Endothelial cell of umbilical vein (primary cell): Measurements from ENCODE around the gene ELANE. TPM values are rescaled to one million over a fixed set of nuclear protein-coding genes. Genes with fewer than 3 reads are reported as not detected.

ENCODE experiments used
- BruUV-seq: library from RNA; stranded (reverse); fragments of 400-500 nt; replicated peaks from 2 replicates; lab custom pipeline; 2021; lab: Mats Ljungman, UMichigan
- CTCF ChIA-PET: fragments of 300-600, 350-600 bp; sonication (Branson Sonifier 250); formaldehyde crosslinking; loops from one replicate; lab custom pipeline; 2021; ENCODE audit warnings: antibody characterized with exemption, inconsistent platforms; lab: Charles Lee
- POLR2A ChIA-PET: fragments of 300-600, 350-600 bp; sonication (Branson Sonifier 250); formaldehyde crosslinking; loops from one replicate; lab custom pipeline; 2021; ENCODE audit warnings: antibody characterized with exemption, inconsistent platforms; lab: Charles Lee
- DNase-seq: peaks from one replicate; pipeline ENCODE4 v3.0.0-alpha.2; 2011; ENCODE audit warnings: low read depth, low spot score
- FAIRE-seq: peaks from 2 replicates; lab custom pipeline; 2011; peaks lifted over from hg19 to GRCh38; lab: Jason Lieb, UNC
- H2AFZ ChIP-seq: 2 replicates; pipeline ENCODE4 v1.6.0; 2012; ENCODE audit warnings: low read depth, low read length, control low read depth, inconsistent platforms
- H3K27ac ChIP-seq: 2 replicates; pipeline ENCODE4 v1.5.1; 2011; ENCODE audit warnings: low read depth, mild to moderate bottlenecking, control low read depth, low read length, moderate library complexity; ENCODE audit not compliant: insufficient read depth
- H3K27me3 ChIP-seq, 2 experiments: 2 replicates each; pipeline versions ENCODE4 v1.6.0 to v1.6.1; 2011; ENCODE audit warnings: low read length in 2 of 2, mixed read lengths in 1 of 2; ENCODE audit not compliant: control insufficient read depth in 2 of 2, insufficient read depth in 2 of 2
- H3K36me3 ChIP-seq, 2 experiments: 2 replicates in 1 of 2; 3 replicates in 1 of 2; pipeline ENCODE4 v1.5.1; 2011; ENCODE audit warnings: low read length in 2 of 2, mild to moderate bottlenecking in 1 of 2, moderate library complexity in 1 of 2; ENCODE audit not compliant: control insufficient read depth in 2 of 2, insufficient read depth in 2 of 2; ENCODE audit errors: extremely low read depth in 1 of 2
- H3K4me1 ChIP-seq: 3 replicates; pipeline ENCODE4 v1.5.1; 2011; ENCODE audit warnings: mild to moderate bottlenecking, low read length; ENCODE audit not compliant: control insufficient read depth, insufficient read depth; ENCODE audit errors: extremely low read depth
- H3K4me2 ChIP-seq: 2 replicates; pipeline ENCODE4 v1.6.1; 2011; ENCODE audit warnings: low read length, control low read depth, mixed read lengths; ENCODE audit not compliant: insufficient read depth
- H3K4me3 ChIP-seq, 3 experiments: fragments of 200-600 bp in 1 of 3; sonication (generic), shearing (Covaris generic) in 1 of 3; replicated peaks in 1 of 3; 2 replicates each; pipeline ENCODE4 v1.5.1; 2011 to 2016; ENCODE audit warnings: control low read depth in 3 of 3, low read length in 3 of 3, mild to moderate bottlenecking in 2 of 3, inconsistent platforms in 1 of 3, low read depth in 1 of 3, moderate library complexity in 1 of 3; ENCODE audit not compliant: insufficient read depth in 1 of 3
- H3K79me2 ChIP-seq: 2 replicates; pipeline ENCODE4 v1.6.0; 2012; ENCODE audit warnings: low read length, inconsistent platforms; ENCODE audit not compliant: control insufficient read depth, insufficient read depth
- H3K9ac ChIP-seq: replicated peaks from 2 replicates; pipeline ENCODE3; 2011; ENCODE audit warnings: low read length, control low read depth; ENCODE audit not compliant: insufficient read depth; ENCODE audit errors: extremely low read depth
- H3K9me1 ChIP-seq: replicated peaks from 3 replicates; pipeline ENCODE4 v1.6.0; 2011; ENCODE audit warnings: mild to moderate bottlenecking, low read length; ENCODE audit not compliant: control insufficient read depth, insufficient read depth; ENCODE audit errors: extremely low read depth
- H3K9me3 ChIP-seq: replicated peaks from 2 replicates; pipeline ENCODE4 v1.5.1; 2012; ENCODE audit warnings: low read length, inconsistent platforms; ENCODE audit not compliant: control insufficient read depth, insufficient read depth
- H4K20me1 ChIP-seq: replicated peaks from 2 replicates; pipeline ENCODE3; 2011; ENCODE audit warnings: mild to moderate bottlenecking, low read length; ENCODE audit not compliant: control insufficient read depth, insufficient read depth; ENCODE audit errors: extremely low read depth
- EZH2 ChIP-seq: IDR thresholded peaks from 2 replicates; pipeline ENCODE4 v1.6.1; 2012; ENCODE audit warnings: borderline replicate concordance, low read depth, mild to moderate bottlenecking, moderate library complexity, low read length, inconsistent platforms; ENCODE audit not compliant: severe bottlenecking
- FOS ChIP-seq: IDR thresholded peaks from 2 replicates; pipeline ENCODE4 v1.6.1; 2011; ENCODE audit warnings: mild to moderate bottlenecking, low read length, moderate library complexity, borderline replicate concordance; ENCODE audit not compliant: insufficient read depth
- GATA2 ChIP-seq: IDR thresholded peaks from 2 replicates; pipeline ENCODE4 v1.7.0; 2011; ENCODE audit warnings: low read depth, mild to moderate bottlenecking, moderate library complexity, mixed read lengths, low read length; ENCODE audit not compliant: insufficient read length, insufficient read depth
- JUN ChIP-seq: IDR thresholded peaks from 2 replicates; pipeline ENCODE4 v1.6.1; 2011; ENCODE audit warnings: borderline replicate concordance, low read depth; ENCODE audit not compliant: insufficient read length, insufficient read depth
- MYC ChIP-seq: IDR thresholded peaks from one replicate; pipeline ENCODE4 v1.6.1; 2011; ENCODE audit warnings: mild to moderate bottlenecking, low read depth, low read length
- POLR2A ChIP-seq: IDR thresholded peaks from 2 replicates; pipeline ENCODE4 v1.6.1; 2012; ENCODE audit warnings: low read depth, mild to moderate bottlenecking, control low read depth, low read length
- POLR2AphosphoS5 ChIP-seq: IDR thresholded peaks from 2 replicates; pipeline ENCODE4 v1.6.1; 2012; ENCODE audit warnings: low read depth, mild to moderate bottlenecking, control low read depth, low read length, moderate library complexity; ENCODE audit not compliant: insufficient read depth
- dilution Hi-C: fragments of 300-500 bp; cut with MboI; formaldehyde crosslinking; loops from one replicate; pipeline ENCODE4 v1.15.0; 2019; ENCODE audit warnings: low sequenced_read_pairs; ENCODE audit not compliant: extremely low pct_ligation_motif_present
- intact Hi-C: fragments of 100-400 bp; cut with micrococcal nuclease; formaldehyde crosslinking; loops from one replicate; pipeline ENCODE4 v1.10.0; 2022
- polyA plus RNA-seq, 4 experiments: library from polyadenylated mRNA; depleted of rRNA in 3 of 4; stranded (reverse) in 3 of 4; unstranded in 1 of 4; fragments of >200 nt; gene quantifications; 2 replicates each; pipeline versions ENCODE4 v1.2.1 to v1.2.3, GENCODE V29; 2011 to 2012; ENCODE audit warnings: missing spikeins in 1 of 4
- total RNA-seq: library from RNA; stranded (reverse); gene quantifications from 2 replicates; pipeline ENCODE4 v1.2.3, GENCODE V29; 2021
- TF ChIP-seq, protein P1 (sequence below): IDR thresholded peaks from 2 replicates; pipeline ENCODE4 v1.6.1; 2011; ENCODE audit not compliant: insufficient read depth, insufficient read length
- TF ChIP-seq, protein P2 (sequence below), 2 donors: IDR thresholded peaks; 1 replicate in 1 of 2; 2 replicates in 1 of 2; pipeline ENCODE4 v1.5.1; 2011; ENCODE audit warnings: low read length in 2 of 2, mild to moderate bottlenecking in 2 of 2, moderate library complexity in 2 of 2, control low read depth in 1 of 2, inconsistent platforms in 1 of 2, low read depth in 1 of 2; ENCODE audit not compliant: insufficient read depth in 1 of 2; ENCODE audit errors: extremely low read depth in 1 of 2

The ELANE gene
- total and polyA plus RNA-seq, 2 donors (not counting 3 experiments of a cell fraction or from before 2014, with no cell fraction given): not detected

DNA sequence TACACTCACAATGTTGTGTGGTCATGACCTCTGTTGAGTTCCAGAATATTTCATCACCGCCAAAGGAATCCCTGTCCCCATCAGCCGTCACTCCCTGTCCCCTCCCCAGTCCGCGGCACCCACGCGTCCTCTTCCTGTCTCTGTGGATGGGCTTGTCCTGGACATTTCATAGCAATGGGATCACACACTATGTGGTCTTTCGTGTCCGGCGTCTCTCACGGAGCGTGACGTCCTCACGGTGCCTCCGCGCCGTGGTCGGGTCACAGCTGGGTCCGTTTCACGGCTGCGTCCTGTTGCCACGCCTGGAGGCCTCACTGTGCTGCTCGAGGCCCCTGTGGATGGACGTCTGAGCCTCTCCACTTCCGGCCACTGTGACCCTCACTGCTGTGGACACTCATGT lies 17.9 kb upstream of the ELANE start:
- FAIRE-seq (no peak), DNase-seq (no peak)
- dilution Hi-C loops (no loop called here), intact Hi-C loops (no loop called here)
- BruUV-seq: no TSS peak
- H3K27me3 ChIP-seq: no peaks in the 10 kb centered on the region
- no peaks in the 10 kb centered on the region for H4K20me1 ChIP-seq
- no peak overlapping the region for H3K9ac ChIP-seq
- H3K4me3 ChIP-seq: no peak overlapping the region
- no peak overlapping the region for H3K27ac ChIP-seq
- TF ChIP-seq, protein P1, sequence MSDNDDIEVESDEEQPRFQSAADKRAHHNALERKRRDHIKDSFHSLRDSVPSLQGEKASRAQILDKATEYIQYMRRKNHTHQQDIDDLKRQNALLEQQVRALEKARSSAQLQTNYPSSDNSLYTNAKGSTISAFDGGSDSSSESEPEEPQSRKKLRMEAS: no peak
- no peak for TF ChIP-seq POLR2A
- no peak for TF ChIP-seq FOS
- TF ChIP-seq, protein P2, sequence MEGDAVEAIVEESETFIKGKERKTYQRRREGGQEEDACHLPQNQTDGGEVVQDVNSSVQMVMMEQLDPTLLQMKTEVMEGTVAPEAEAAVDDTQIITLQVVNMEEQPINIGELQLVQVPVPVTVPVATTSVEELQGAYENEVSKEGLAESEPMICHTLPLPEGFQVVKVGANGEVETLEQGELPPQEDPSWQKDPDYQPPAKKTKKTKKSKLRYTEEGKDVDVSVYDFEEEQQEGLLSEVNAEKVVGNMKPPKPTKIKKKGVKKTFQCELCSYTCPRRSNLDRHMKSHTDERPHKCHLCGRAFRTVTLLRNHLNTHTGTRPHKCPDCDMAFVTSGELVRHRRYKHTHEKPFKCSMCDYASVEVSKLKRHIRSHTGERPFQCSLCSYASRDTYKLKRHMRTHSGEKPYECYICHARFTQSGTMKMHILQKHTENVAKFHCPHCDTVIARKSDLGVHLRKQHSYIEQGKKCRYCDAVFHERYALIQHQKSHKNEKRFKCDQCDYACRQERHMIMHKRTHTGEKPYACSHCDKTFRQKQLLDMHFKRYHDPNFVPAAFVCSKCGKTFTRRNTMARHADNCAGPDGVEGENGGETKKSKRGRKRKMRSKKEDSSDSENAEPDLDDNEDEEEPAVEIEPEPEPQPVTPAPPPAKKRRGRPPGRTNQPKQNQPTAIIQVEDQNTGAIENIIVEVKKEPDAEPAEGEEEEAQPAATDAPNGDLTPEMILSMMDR (IDR thresholded peaks at IDR 0.05; ENCODE audit: extremely low read depth in 1 of 2, insufficient read depth in 1 of 2, low read depth in 1 of 2, low read length in 2 of 2): no peak
- TF ChIP-seq EZH2: no peak
- TF ChIP-seq GATA2: no peak
- no peak for TF ChIP-seq JUN
- no peak for TF ChIP-seq MYC
- no peak for TF ChIP-seq POLR2AphosphoS5
- no peak overlapping the region for H2AFZ ChIP-seq
- ChIA-PET POLR2A (no interaction called here), CTCF (interaction anchor here (0.7 kb wide), 1 partner anchor 128 kb away, joined by 3 read pairs; no protein-coding TSS in a partner anchor)
- no peaks in the 10 kb centered on the region for H3K79me2 ChIP-seq
- no peaks in the 10 kb centered on the region for H3K36me3 ChIP-seq
- no peaks in the 10 kb centered on the region for H3K9me1 ChIP-seq
- H3K4me1 ChIP-seq: no peaks in the 10 kb centered on the region
- no peaks in the 10 kb centered on the region for H3K9me3 ChIP-seq
- H3K4me2 ChIP-seq: no peak overlapping the region
